IPS-18a (cell line): ENCODE data around the gene NPM1.
"Not testable (repeated sequence)": the region's sequence is repeated elsewhere in the genome, so short reads cannot be mapped to it uniquely, and the experiment has no call there.

Experiments used
- H3K27ac ChIP-seq: one replicate; pipeline ENCODE4 v1.5.1; 2013; ENCODE audit warnings: low read length
- H3K27me3 ChIP-seq: one replicate; pipeline ENCODE4 v1.6.1; 2013; ENCODE audit warnings: mild to moderate bottlenecking, low read length; ENCODE audit not compliant: control insufficient read depth, insufficient read depth
- H3K36me3 ChIP-seq: one replicate; pipeline ENCODE4 v1.6.1; 2013; ENCODE audit warnings: low read depth, low read length; ENCODE audit not compliant: control insufficient read depth
- H3K4me1 ChIP-seq: one replicate; pipeline ENCODE4 v1.6.1; 2013; ENCODE audit warnings: low read depth, low read length; ENCODE audit not compliant: control insufficient read depth
- H3K4me3 ChIP-seq: one replicate; pipeline ENCODE4 v1.5.1; 2013; ENCODE audit warnings: low read length
- H3K9ac ChIP-seq: one replicate; pipeline ENCODE4 v1.6.1; 2013; ENCODE audit warnings: mild to moderate bottlenecking, low read length, moderate library complexity
- H3K9me3 ChIP-seq: one replicate; pipeline ENCODE4 v1.6.1; 2013; ENCODE audit warnings: low read depth, low read length; ENCODE audit not compliant: control insufficient read depth

The NPM1 gene

GRCh38 chr5:171401167-171401947 is 13.7 kb downstream of the NPM1 start:
- no peaks in the 10 kb centered on the region for H3K27me3 ChIP-seq
- H3K4me3 ChIP-seq: no peak overlapping the region
- peaks cover 77% of the 10 kb centered on the region for H3K36me3 ChIP-seq
- no peak overlapping the region for H3K27ac ChIP-seq
- H3K9me3 ChIP-seq: no peaks in the 10 kb centered on the region
- H3K9ac ChIP-seq: no peak overlapping the region
- no peaks in the 10 kb centered on the region for H3K4me1 ChIP-seq

GRCh38 chr5:171402751-171403150 is 15.1 kb downstream of the NPM1 start:
- H3K4me1 ChIP-seq, H3K9ac ChIP-seq, H3K27ac ChIP-seq, H3K9me3 ChIP-seq, H3K27me3 ChIP-seq, H3K4me3 ChIP-seq: not testable (repeated sequence)
- H3K36me3 ChIP-seq: peaks cover 77% of the 10 kb centered on the region

DNA sequence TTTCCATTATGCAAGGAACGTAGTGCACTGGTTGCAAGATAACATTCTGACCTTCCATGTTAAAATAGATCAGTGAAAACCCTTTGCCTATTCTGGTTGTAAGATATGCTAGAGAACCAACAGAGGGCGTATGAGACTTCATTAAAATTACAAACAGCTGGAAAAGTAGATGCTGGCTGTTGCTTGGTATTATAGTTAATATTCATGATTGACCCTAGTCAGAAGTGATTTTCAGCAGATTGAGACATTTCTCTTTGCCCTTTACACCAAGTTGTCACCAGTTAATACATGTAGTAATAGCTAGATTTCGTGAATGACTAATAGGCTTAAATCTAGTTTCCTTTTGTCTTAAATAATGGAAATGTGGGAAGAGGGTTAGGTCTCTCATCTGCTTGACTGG is 18.0 kb downstream of the NPM1 start:
- no peak overlapping the region for H3K9ac ChIP-seq
- no peaks in the 10 kb centered on the region for H3K27me3 ChIP-seq
- H3K4me1 ChIP-seq: no peaks in the 10 kb centered on the region
- H3K36me3 ChIP-seq: peaks cover 77% of the 10 kb centered on the region
- no peak overlapping the region for H3K27ac ChIP-seq
- H3K9me3 ChIP-seq: no peaks in the 10 kb centered on the region
- no peak overlapping the region for H3K4me3 ChIP-seq

- Histone ChIP-seq H3K27me3 (no peaks in the 10 kb centered on the region), H3K4me3 (no peak overlapping the region), H3K27ac (no peak overlapping the region), H3K36me3 (peaks cover 75% of the 10 kb centered on the region), H3K9me3 (no peaks in the 10 kb centered on the region), H3K4me1 (no peaks in the 10 kb centered on the region), H3K9ac (no peak overlapping the region)
These were observed 19.6 kb downstream of the NPM1 start for GRCh38 chr5:171407234-171407633.

- H3K36me3 ChIP-seq: peaks cover 87% of the 10 kb centered on the region
- H3K9me3 ChIP-seq: no peaks in the 10 kb centered on the region
- no peak overlapping the region for H3K4me3 ChIP-seq
- H3K4me1 ChIP-seq: no peaks in the 10 kb centered on the region
- no peak overlapping the region for H3K9ac ChIP-seq
- H3K27me3 ChIP-seq: no peaks in the 10 kb centered on the region
- no peak overlapping the region for H3K27ac ChIP-seq
These were observed 21.8 kb downstream of the NPM1 start for GRCh38 chr5:171409164-171410136.

DNA sequence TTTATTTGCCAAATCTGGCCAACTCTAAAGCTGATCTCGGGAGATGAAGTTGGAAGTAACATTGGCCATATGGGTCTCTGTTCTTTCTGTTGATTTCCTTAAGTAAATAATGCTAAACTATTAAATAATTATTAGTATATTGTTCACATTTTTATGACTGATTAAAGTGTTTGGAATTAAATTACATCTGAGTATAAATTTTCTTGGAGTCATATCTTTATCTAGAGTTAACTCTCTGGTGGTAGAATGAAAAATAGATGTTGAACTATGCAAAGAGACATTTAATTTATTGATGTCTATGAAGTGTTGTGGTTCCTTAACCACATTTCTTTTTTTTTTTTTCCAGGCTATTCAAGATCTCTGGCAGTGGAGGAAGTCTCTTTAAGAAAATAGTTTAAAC is 22.5 kb downstream of the NPM1 start:
- H3K36me3 ChIP-seq: peaks cover 82% of the 10 kb centered on the region
- H3K4me3 ChIP-seq: no peak overlapping the region
- H3K27ac ChIP-seq: no peak overlapping the region
- H3K4me1 ChIP-seq: no peaks in the 10 kb centered on the region
- no peaks in the 10 kb centered on the region for H3K9me3 ChIP-seq
- no peak overlapping the region for H3K9ac ChIP-seq
- no peaks in the 10 kb centered on the region for H3K27me3 ChIP-seq

DNA sequence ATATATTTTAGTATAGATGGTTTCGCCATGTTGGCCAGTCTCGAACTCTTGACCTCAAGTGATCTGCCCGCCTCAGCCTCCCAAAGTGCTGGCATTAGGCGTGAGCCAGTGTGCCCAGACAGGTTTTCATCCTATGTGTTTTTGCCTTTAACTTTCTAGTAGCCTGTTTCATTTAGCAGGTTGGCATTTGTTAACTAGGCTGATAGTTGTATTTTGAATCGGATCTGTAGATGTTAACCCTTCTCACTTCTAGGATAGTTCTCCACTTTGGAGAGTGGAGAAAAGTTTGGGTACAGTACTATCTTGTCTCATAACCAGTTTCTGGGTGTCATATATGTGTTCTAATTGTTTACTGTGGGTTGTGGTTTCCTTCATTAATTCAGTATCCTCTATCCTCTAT is 24.5 kb downstream of the NPM1 start:
- Histone ChIP-seq H3K4me1 (no peaks in the 10 kb centered on the region), H3K27ac (no peak overlapping the region), H3K4me3 (no peak overlapping the region), H3K9me3 (no peaks in the 10 kb centered on the region), H3K36me3 (peaks cover 62% of the 10 kb centered on the region), H3K27me3 (no peaks in the 10 kb centered on the region), H3K9ac (no peak overlapping the region)

- H3K27me3 ChIP-seq: no peaks in the 10 kb centered on the region
- H3K4me3 ChIP-seq: no peak overlapping the region
- peaks cover 3% of the 10 kb centered on the region for H3K4me1 ChIP-seq
- no peak overlapping the region for H3K27ac ChIP-seq
- H3K9ac ChIP-seq: no peak overlapping the region
- no peaks in the 10 kb centered on the region for H3K9me3 ChIP-seq
- H3K36me3 ChIP-seq: peaks cover 50% of the 10 kb centered on the region
These were observed 25.7 kb downstream of the NPM1 start for GRCh38 chr5:171413153-171413910.

GRCh38 chr5:171413993-171414392 is 26.3 kb downstream of the NPM1 start:
- H3K9ac ChIP-seq, H3K4me1 ChIP-seq, H3K27me3 ChIP-seq, H3K27ac ChIP-seq, H3K9me3 ChIP-seq, H3K4me3 ChIP-seq: not testable (repeated sequence)
- peaks cover 44% of the 10 kb centered on the region for H3K36me3 ChIP-seq

GRCh38 chr5:171415115-171415730 is 27.6 kb downstream of the NPM1 start:
- peaks cover 31% of the 10 kb centered on the region for H3K36me3 ChIP-seq
- H3K9me3 ChIP-seq: no peaks in the 10 kb centered on the region
- no peak overlapping the region for H3K27ac ChIP-seq
- H3K9ac ChIP-seq: no peak overlapping the region
- peaks cover 5% of the 10 kb centered on the region for H3K4me1 ChIP-seq
- H3K27me3 ChIP-seq: peaks cover 12% of the 10 kb centered on the region
- no peak overlapping the region for H3K4me3 ChIP-seq
